ENCODE measurements around the gene KCNQ2.
"Not testable (repeated sequence)": the region's sequence is repeated elsewhere in the genome, so short reads cannot be mapped to it uniquely, and the experiment has no call there.

Gene KCNQ2

GRCh38 chr20:63387917-63388316, 84.5 kb downstream of the KCNQ2 start:
- FAIRE-seq (no peak), DNase-seq (ENCODE audit: low spot score) (no peak)

GRCh38 chr20:63387393-63387792, 85.1 kb downstream of the KCNQ2 start:
- DNase-seq (ENCODE audit: low spot score) (no peak), FAIRE-seq (no peak)

- FAIRE-seq: no peak
- no peak for DNase-seq (ENCODE audit: low spot score)
Measured at GRCh38 chr20:63386491-63386890, 86.0 kb downstream of the KCNQ2 start.

GRCh38 chr20:63385819-63386218, 86.6 kb downstream of the KCNQ2 start:
- no peak for FAIRE-seq
- no peak for DNase-seq (ENCODE audit: low spot score)

- DNase-seq (ENCODE audit: low spot score) (no peak), FAIRE-seq (no peak)
Measured at GRCh38 chr20:63384336-63384735, 88.1 kb downstream of the KCNQ2 start.

- FAIRE-seq: no peak
- DNase-seq (ENCODE audit: low spot score): no peak
Measured at GRCh38 chr20:63383556-63383955, 88.9 kb downstream of the KCNQ2 start.

- FAIRE-seq: no peak
- DNase-seq (ENCODE audit: low spot score): no peak
Measured at GRCh38 chr20:63382551-63383300, 89.7 kb downstream of the KCNQ2 start.

- DNase-seq (ENCODE audit: low spot score) (no peak), FAIRE-seq (no peak)
Measured at GRCh38 chr20:63381781-63382431, 90.5 kb downstream of the KCNQ2 start.

GRCh38 chr20:63380346-63380870, 92.0 kb downstream of the KCNQ2 start:
- FAIRE-seq: no peak

GRCh38 chr20:63379872-63380271, 92.6 kb downstream of the KCNQ2 start:
- not testable (repeated sequence) for DNase-seq (ENCODE audit: low spot score); FAIRE-seq

More at GRCh38 chr20:63380346-63380870, 92.0 kb downstream of the KCNQ2 start:
- DNase-seq (ENCODE audit: low spot score): no peak

- FAIRE-seq: no peak
- DNase-seq (ENCODE audit: low spot score): no peak
Measured at GRCh38 chr20:63379296-63379695, 93.2 kb downstream of the KCNQ2 start.

- no peak for DNase-seq (ENCODE audit: low spot score)
- FAIRE-seq: no peak
Measured at GRCh38 chr20:63378626-63379025, 93.8 kb downstream of the KCNQ2 start.

GRCh38 chr20:63377951-63378381, 94.5 kb downstream of the KCNQ2 start:
- FAIRE-seq: no peak
- no peak for DNase-seq (ENCODE audit: low spot score)

- no peak for FAIRE-seq
Measured at GRCh38 chr20:63377256-63377941, 95.1 kb downstream of the KCNQ2 start.

GRCh38 chr20:63376283-63377250, 95.9 kb downstream of the KCNQ2 start:
- no peak for FAIRE-seq
- no peak for DNase-seq (ENCODE audit: low spot score)

More at GRCh38 chr20:63377256-63377941, 95.1 kb downstream of the KCNQ2 start:
- no peak for DNase-seq (ENCODE audit: low spot score)

GRCh38 chr20:63375438-63375837, 97.0 kb downstream of the KCNQ2 start:
- DNase-seq (ENCODE audit: low spot score) (no peak), FAIRE-seq (no peak)

GRCh38 chr20:63374504-63374903, 98.0 kb downstream of the KCNQ2 start:
- FAIRE-seq (no peak), DNase-seq (ENCODE audit: low spot score) (no peak)

- FAIRE-seq (no peak), DNase-seq (ENCODE audit: low spot score) (no peak)
Measured at GRCh38 chr20:63373996-63374395, 98.5 kb downstream of the KCNQ2 start.

- DNase-seq (ENCODE audit: low spot score) (no peak), FAIRE-seq (no peak)
Measured at GRCh38 chr20:63372971-63373885, 99.2 kb downstream of the KCNQ2 start.

Data from RCC 7860 (cell line).